Measurements from ENCODE around the gene DDX52. TPM values are rescaled to one million over a fixed set of nuclear protein-coding genes. Genes with fewer than 3 reads are reported as not detected.

The DDX52 gene
- total and polyA plus RNA-seq, 9 of the 15 experiments (the other 6 are each of a cell fraction or from before 2014, with no cell fraction given): 19.1 to 50.5 (median 34.8) TPM

GRCh38 chr17:37567137-37567536, 76.1 kb downstream of the DDX52 start:
- no peak for ATAC-seq
- no peaks in the 10 kb centered on the region for H3K9me1 ChIP-seq (ENCODE audit: control insufficient read depth, insufficient read depth, low read length)
- POLR2A ChIA-PET: interaction anchor here (0.6 kb wide), 1 partner anchor 21 kb away, joined by 3 read pairs; no protein-coding TSS in a partner anchor
- H4K20me1 ChIP-seq (replicated peaks; ENCODE audit: control insufficient read depth, insufficient read depth, low read length): no peaks in the 10 kb centered on the region
- no peak overlapping the region for H3K27ac ChIP-seq (ENCODE audit: extremely low read depth, low read depth, low read length)
- WGBS (ENCODE audit: insufficient coverage, low coverage, missing lambda C conversion rate): 86% methylated on average over 2 of the region's 2 CpGs
- no peaks in the 10 kb centered on the region for H3K9me3 ChIP-seq (replicated peaks; ENCODE audit: control insufficient read depth, insufficient read depth, low read depth, low read length)
- BruUV-seq (replicated peaks): no TSS peak
- CTCF ChIA-PET (ENCODE audit: low intra/inter-chr PET ratio): no interaction called here
- TF ChIP-seq ATF6 (CRISPR knock-in tag; IDR thresholded peaks at IDR 0.05) (no peak), ATF3 (IDR thresholded peaks at IDR 0.05) (peak; percentile 18; the same call in 1 of the 2 replicates), ATF3 (CRISPR knock-in tag; conservative IDR thresholded peaks at IDR 0.05) (no peak)
- in situ Hi-C loops (cut with MboI): no loop called here
- no peak overlapping the region for H2AFZ ChIP-seq (ENCODE audit: low read depth, low read length)
- no peaks in the 10 kb centered on the region for H3K4me1 ChIP-seq (replicated peaks in 1 of 2; ENCODE audit: control insufficient read depth in 2 of 2, insufficient read depth in 2 of 2, low read length in 2 of 2)
- peaks cover 50% of the 10 kb centered on the region; the same call in 2 of the 3 replicates for H3K36me3 ChIP-seq (ENCODE audit: control insufficient read depth, insufficient read depth, low read length)
- no peak for DNase-seq (ENCODE audit: extremely low read depth in 1 of 4, low spot score in 3 of 4)
- H3K4me2 ChIP-seq (ENCODE audit: insufficient read depth, low read length): no peak overlapping the region
- FAIRE-seq: no peak
- intact Hi-C loops (cut with micrococcal nuclease): no loop called here
- H3K4me3 ChIP-seq: no peak overlapping the region
- H3K27me3 ChIP-seq (ENCODE audit: control insufficient read depth in 2 of 2, insufficient read depth in 2 of 2, low read length in 2 of 2): no peaks in the 10 kb centered on the region
- no peak overlapping the region for H3K9ac ChIP-seq (ENCODE audit: insufficient read depth in 1 of 2, low read depth in 2 of 2, low read length in 2 of 2)
- H3K79me2 ChIP-seq (ENCODE audit: control insufficient read depth, insufficient read depth, low read length): no peaks in the 10 kb centered on the region

Data from K562 (cell line).